Measurements from ENCODE around the gene HRNR.

DNA sequence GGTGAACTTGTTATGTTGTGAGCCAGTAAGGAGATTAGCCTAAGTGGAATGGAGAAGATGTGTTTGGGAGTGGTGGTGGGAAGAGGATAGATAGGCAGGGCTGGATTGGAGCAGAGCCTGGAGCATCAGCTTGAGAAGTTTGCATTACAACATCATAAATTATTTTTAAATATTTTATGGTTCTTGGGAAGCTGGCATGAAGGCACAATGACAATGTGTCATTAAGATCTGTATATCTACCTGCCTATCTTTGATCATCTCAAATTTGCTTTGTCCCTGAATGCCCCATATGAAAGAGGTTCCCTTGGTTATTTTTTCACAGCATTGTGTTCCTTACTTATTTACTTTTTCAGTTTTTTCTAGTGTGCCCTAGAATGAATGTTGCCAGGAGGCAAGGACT, 32.3 kb downstream of the HRNR start:
- no peak for TF ChIP-seq TAF1 (IDR thresholded peaks at IDR 0.05; ENCODE audit: borderline replicate concordance, low read depth, low read length)
- no peak for TF ChIP-seq POLR2A (IDR thresholded peaks at IDR 0.05; ENCODE audit: low read depth, low read length)
- no peak for TF ChIP-seq POLR2AphosphoS5 (IDR thresholded peaks at IDR 0.05; ENCODE audit: low read depth, low read length)

All from GM12892 (cell line).